Neuron (in vitro differentiated cells): ENCODE results near the gene SPA17.

ENCODE experiments used
- H2AFZ ChIP-seq: one replicate; pipeline ENCODE4 v1.6.1; 2013; ENCODE audit warnings: low read depth, mild to moderate bottlenecking, inconsistent platforms, low read length, moderate library complexity
- H3K27me3 ChIP-seq: one replicate; pipeline ENCODE4 v1.6.1; 2013; ENCODE audit warnings: low read length; ENCODE audit not compliant: insufficient read depth
- H3K36me3 ChIP-seq: one replicate; pipeline ENCODE4 v1.6.1; 2013; ENCODE audit warnings: low read length; ENCODE audit not compliant: insufficient read depth
- H3K4me1 ChIP-seq: one replicate; pipeline ENCODE4 v1.6.1; 2013; ENCODE audit warnings: low read length; ENCODE audit not compliant: insufficient read depth
- H3K4me3 ChIP-seq: 2 replicates; pipeline ENCODE4 v1.5.1; 2013; ENCODE audit warnings: mild to moderate bottlenecking, low read length, moderate library complexity
- H3K9me3 ChIP-seq: one replicate; pipeline ENCODE4 v1.6.1; 2013; ENCODE audit warnings: low read length

The SPA17 gene

GRCh38 chr11:124717786-124718651, 44.3 kb downstream of the SPA17 start:
- peaks cover 12% of the 10 kb centered on the region for H3K4me1 ChIP-seq
- H3K36me3 ChIP-seq: no peaks in the 10 kb centered on the region
- peaks cover 29% of the 10 kb centered on the region for H3K27me3 ChIP-seq
- H3K9me3 ChIP-seq: no peaks in the 10 kb centered on the region
- H2AFZ ChIP-seq: peak overlapping the region; percentile 92
- H3K4me3 ChIP-seq: peak overlapping the region; percentile 50

GRCh38 chr11:124718801-124719200, 45.1 kb downstream of the SPA17 start:
- H3K9me3 ChIP-seq: no peaks in the 10 kb centered on the region
- peaks cover 12% of the 10 kb centered on the region for H3K4me1 ChIP-seq
- no peaks in the 10 kb centered on the region for H3K36me3 ChIP-seq
- H3K27me3 ChIP-seq: peaks cover 29% of the 10 kb centered on the region
- peak overlapping the region; percentile 92 for H2AFZ ChIP-seq
- H3K4me3 ChIP-seq: peak overlapping the region; percentile 50

- Histone ChIP-seq H2AFZ (no peak overlapping the region), H3K36me3 (no peaks in the 10 kb centered on the region), H3K4me3 (no peak overlapping the region), H3K27me3 (peaks cover 29% of the 10 kb centered on the region), H3K9me3 (no peaks in the 10 kb centered on the region), H3K4me1 (peaks cover 14% of the 10 kb centered on the region)
These were observed 45.8 kb downstream of the SPA17 start for GRCh38 chr11:124719534-124719933.

- Histone ChIP-seq H3K36me3 (no peaks in the 10 kb centered on the region), H3K4me1 (peaks cover 29% of the 10 kb centered on the region), H3K9me3 (no peaks in the 10 kb centered on the region), H3K27me3 (peaks cover 19% of the 10 kb centered on the region), H3K4me3 (no peak overlapping the region), H2AFZ (no peak overlapping the region)
These were observed 48.5 kb downstream of the SPA17 start for GRCh38 chr11:124722176-124722575.

GRCh38 chr11:124724979-124725718, 51.4 kb downstream of the SPA17 start:
- Histone ChIP-seq H3K36me3 (no peaks in the 10 kb centered on the region), H3K27me3 (peaks cover 4% of the 10 kb centered on the region), H2AFZ (peak overlapping the region; percentile 29), H3K9me3 (no peaks in the 10 kb centered on the region), H3K4me1 (peaks cover 26% of the 10 kb centered on the region), H3K4me3 (no peak overlapping the region)

- Histone ChIP-seq H2AFZ (peak overlapping the region; percentile 29), H3K4me1 (peaks cover 26% of the 10 kb centered on the region), H3K9me3 (no peaks in the 10 kb centered on the region), H3K36me3 (no peaks in the 10 kb centered on the region), H3K4me3 (no peak overlapping the region), H3K27me3 (peaks cover 1% of the 10 kb centered on the region)
These were observed 52.0 kb downstream of the SPA17 start for GRCh38 chr11:124725719-124726105.

GRCh38 chr11:124727474-124727873, 53.8 kb downstream of the SPA17 start:
- H3K27me3 ChIP-seq: no peaks in the 10 kb centered on the region
- peaks cover 26% of the 10 kb centered on the region for H3K4me1 ChIP-seq
- H3K9me3 ChIP-seq: no peaks in the 10 kb centered on the region
- H3K36me3 ChIP-seq: no peaks in the 10 kb centered on the region
- H3K4me3 ChIP-seq: no peak overlapping the region
- H2AFZ ChIP-seq: no peak overlapping the region

GRCh38 chr11:124728134-124728533, 54.4 kb downstream of the SPA17 start:
- H3K4me3 ChIP-seq: no peak overlapping the region

GRCh38 chr11:124729571-124729970, 55.9 kb downstream of the SPA17 start:
- Histone ChIP-seq H3K27me3 (peaks cover 6% of the 10 kb centered on the region), H3K4me3 (no peak overlapping the region), H3K4me1 (peaks cover 24% of the 10 kb centered on the region), H3K9me3 (no peaks in the 10 kb centered on the region), H2AFZ (no peak overlapping the region), H3K36me3 (no peaks in the 10 kb centered on the region)

More at GRCh38 chr11:124728134-124728533, 54.4 kb downstream of the SPA17 start:
- Histone ChIP-seq H2AFZ (no peak overlapping the region), H3K9me3 (no peaks in the 10 kb centered on the region), H3K36me3 (no peaks in the 10 kb centered on the region), H3K27me3 (no peaks in the 10 kb centered on the region), H3K4me1 (peaks cover 26% of the 10 kb centered on the region)

- peaks cover 8% of the 10 kb centered on the region for H3K4me1 ChIP-seq
- peaks cover 12% of the 10 kb centered on the region for H3K27me3 ChIP-seq
- no peaks in the 10 kb centered on the region for H3K9me3 ChIP-seq
- H3K4me3 ChIP-seq: no peak overlapping the region
- H2AFZ ChIP-seq: no peak overlapping the region
- no peaks in the 10 kb centered on the region for H3K36me3 ChIP-seq
These were observed 58.5 kb downstream of the SPA17 start for GRCh38 chr11:124732230-124732629.

GRCh38 chr11:124736736-124737135, 63.0 kb downstream of the SPA17 start:
- Histone ChIP-seq H3K9me3 (no peaks in the 10 kb centered on the region), H3K4me3 (no peak overlapping the region), H2AFZ (no peak overlapping the region), H3K4me1 (peaks cover 26% of the 10 kb centered on the region), H3K36me3 (no peaks in the 10 kb centered on the region), H3K27me3 (peaks cover 12% of the 10 kb centered on the region)

GRCh38 chr11:124737638-124738305, 64.1 kb downstream of the SPA17 start:
- Histone ChIP-seq H3K4me3 (no peak overlapping the region), H3K9me3 (no peaks in the 10 kb centered on the region), H3K36me3 (no peaks in the 10 kb centered on the region), H3K4me1 (peaks cover 26% of the 10 kb centered on the region), H2AFZ (peak overlapping the region; percentile 32), H3K27me3 (peaks cover 12% of the 10 kb centered on the region)
